Ammon's horn (tissue), 1 donor: Measurements from ENCODE around the gene UGT1A6.
"Not testable (repeated sequence)": the region's sequence is repeated elsewhere in the genome, so short reads cannot be mapped to it uniquely, and the experiment has no call there.

Experiments
- DNase-seq: peaks from one replicate; pipeline ENCODE4 v3.0.0-alpha.2; 2016; ENCODE audit warnings: low spot score

Gene UGT1A6

DNA sequence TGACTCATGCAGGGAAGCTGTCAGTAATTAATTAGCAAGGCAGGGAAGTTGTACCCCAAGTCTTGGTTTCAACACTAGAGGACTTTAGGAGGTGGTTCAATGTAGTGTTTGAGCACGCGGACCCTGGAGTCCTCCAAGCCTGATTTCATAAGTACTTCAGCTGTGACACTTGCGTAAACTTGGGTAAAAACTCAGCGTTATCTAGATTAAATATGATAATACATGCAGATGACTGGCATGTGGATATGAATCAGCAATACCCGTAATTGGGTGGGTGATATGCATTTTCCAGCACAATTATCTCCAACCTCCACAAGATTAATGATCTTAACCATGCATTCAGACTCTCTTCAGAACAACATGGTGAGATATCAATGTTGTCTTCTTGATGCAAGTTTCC lies 5.8 kb upstream of the UGT1A6 start:
- no peak for DNase-seq

GRCh38 chr2:233688341-233688740 lies 4.3 kb upstream of the UGT1A6 start:
- DNase-seq = no peak

DNA sequence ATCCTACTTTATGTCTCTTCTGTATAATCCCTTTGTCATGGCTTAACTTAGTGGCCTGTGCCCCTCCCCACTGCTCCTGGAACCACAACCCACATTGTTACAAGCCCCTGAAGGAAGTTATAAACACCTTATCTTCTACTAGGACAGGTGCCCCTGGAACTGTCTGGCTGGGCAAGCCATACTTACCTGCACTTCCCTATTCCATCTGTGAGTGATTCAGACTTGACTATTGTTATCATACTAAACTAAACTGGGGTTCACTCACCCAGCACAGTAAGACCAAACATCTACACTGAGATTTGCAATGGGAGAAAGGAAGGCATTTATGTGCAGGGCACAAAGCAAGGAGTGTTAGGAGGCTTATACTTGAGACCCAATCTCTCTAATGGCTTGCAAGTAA lies 3.7 kb upstream of the UGT1A6 start:
- DNase-seq = no peak

DNA sequence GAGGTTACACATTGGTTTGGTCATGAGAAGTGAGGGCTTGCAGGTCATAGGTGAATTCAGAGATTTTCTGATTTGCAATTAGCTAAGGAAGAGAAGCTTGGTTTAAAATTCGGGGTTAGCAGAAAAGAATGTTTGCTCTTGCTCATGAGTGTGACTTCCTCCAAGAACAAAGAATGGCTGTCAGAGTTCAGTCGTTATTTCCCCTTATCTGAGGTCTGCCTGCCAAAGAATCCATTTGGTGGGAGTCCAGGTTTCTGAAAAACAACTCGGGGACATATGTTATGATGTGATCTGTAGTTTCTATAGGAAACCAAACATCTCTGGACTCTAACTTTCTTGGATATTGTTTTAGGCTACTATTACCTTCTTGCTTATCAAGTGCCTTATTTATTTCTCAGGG lies 3.2 kb upstream of the UGT1A6 start:
- no peak for DNase-seq

GRCh38 chr2:233690444-233690843 lies 2.2 kb upstream of the UGT1A6 start:
- no peak for DNase-seq

DNA sequence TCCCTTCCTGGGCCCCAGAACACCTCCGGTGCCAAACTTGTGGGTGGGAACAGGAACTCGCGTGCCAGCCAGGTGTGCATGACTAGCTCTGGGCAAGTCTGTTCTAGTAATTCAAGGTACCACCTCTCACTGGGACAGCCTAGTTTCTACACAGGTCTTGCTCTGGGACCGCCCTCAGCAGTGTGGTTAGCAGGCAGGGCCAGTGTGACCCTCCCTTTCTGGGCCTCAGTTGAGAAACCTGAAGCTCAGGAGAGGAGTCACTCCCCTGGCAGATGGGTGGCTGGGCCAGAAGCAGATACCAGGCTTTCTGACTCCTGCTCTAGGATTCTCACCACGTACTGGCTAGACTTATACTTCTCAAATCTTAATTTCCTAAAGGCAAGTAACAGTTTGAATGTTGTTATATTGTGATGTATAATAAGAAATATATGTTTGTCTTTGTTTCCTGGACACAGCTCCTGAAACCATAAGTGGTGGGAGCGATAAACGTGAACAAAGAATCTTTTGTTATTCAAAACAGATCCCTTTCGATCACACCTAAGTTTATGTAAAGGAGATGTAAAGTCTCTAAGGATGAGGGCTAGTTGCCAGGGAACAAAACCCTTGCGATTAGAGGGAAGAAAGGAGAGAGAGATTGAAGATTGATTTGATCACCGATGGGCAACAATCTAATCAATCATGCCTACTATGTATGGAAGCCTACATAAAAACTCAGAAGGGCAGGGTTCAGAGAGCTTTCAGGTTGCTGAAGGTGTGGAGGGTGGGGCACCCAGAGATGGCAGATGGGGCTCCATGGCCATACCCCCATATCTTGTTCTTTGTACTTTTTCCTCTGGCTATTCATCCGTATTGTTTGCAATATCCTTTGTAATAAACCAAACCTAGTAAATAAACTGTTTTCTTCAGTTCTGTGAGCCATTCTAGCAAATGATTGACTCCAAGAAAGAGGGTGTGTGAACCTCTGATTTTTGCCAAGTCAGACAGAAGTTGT lies 952 bp upstream of the UGT1A6 start:
- no peak for DNase-seq

DNA sequence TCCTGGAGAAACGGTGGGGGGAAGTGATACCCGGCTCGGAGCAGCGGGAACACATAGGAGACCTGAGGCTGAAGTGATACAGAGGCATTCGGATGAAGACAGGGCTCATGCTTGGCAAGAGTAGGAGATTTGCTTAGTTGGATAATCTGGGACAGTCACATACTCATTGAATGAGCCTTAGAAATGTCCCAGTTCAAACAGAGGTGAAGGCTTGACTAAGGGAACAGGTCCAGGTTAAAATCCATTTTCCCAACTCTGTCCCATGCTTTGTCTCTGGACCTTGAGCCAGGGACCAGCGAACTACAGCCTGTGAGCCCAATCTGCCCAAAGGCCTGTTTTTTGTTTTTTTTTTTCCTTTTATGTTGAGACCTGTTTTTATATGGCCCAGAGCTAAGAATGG lies 1.3 kb downstream of the UGT1A6 start:
- no peak for DNase-seq

- no peak for DNase-seq
Measured at GRCh38 chr2:233698740-233699139, 6.0 kb downstream of the UGT1A6 start.

DNA sequence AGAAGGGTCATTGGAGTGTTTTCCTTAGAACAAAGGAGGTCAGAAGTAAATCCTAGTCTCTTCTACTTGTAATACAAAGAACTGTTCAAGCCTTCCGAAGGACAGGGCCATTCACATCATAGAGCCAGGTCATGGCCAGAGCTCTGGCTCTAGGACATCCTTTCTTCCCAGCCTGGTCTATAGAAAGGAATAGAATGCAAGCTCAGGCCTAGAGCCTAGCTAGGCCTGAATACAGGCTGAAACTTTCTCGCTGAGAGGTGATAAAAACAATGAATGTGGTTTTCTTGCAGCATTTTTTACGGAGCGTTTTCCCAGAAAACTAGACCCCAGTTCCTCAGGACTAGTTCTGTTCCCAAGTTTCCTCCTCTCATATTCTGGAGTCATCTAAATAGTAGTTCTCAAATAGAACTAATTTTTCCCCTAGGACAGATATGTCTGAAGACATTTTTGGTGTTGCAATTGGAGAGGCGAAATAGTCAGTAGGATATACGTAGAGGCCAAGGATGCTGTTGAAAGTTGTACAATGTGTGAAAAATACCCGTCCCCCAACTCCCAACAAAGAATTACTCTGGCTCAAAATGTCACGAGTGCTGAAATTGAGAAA lies 6.8 kb downstream of the UGT1A6 start:
- no peak for DNase-seq

DNA sequence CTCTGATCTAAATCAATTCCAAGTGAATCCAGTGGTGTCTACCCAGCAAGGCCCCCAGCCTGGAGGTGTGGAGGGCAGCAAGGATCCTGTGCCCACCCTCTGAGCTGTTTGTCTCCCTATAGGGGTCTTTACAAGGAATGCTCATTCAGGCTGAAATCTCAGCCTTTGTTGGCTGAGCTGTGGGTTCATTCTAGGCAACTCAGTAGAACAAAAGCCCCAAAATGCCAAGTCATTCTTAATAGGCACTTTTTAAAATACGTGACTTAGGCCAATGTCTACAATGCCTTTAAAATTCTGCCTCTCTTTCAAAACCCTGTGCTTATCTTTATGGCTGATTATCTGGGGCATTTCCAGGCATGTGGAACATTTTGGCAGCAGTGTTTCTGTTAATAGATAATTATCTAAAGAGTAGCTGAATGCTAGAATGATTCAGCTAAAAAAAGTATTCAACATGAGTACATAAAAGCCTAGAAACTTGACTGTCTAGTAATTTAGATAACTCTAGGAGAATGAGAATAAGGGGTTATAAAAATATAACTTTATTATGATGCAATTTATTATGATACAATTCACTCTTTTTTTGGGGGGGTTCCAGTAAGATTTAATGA lies 7.4 kb downstream of the UGT1A6 start:
- DNase-seq = peak; percentile 16

DNA sequence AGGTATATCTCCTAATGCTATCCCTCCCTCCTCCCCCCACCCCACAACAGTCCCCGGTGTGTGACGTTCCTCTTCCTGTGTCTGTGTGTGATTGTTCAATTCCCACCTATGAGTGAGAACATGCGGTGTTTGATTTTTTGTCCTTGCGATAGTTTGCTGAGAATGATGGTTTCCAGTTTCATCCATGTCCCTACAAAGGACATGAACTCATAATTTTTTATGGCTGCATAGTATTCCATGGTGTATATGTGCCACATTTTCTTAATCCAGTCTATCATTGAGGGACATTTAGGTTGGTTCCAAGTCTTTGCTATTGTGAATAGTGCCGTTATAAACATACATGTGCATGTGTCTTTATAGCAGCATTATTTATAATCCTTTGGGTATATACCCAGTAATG lies 8.2 kb downstream of the UGT1A6 start:
- not testable (repeated sequence) for DNase-seq

DNA sequence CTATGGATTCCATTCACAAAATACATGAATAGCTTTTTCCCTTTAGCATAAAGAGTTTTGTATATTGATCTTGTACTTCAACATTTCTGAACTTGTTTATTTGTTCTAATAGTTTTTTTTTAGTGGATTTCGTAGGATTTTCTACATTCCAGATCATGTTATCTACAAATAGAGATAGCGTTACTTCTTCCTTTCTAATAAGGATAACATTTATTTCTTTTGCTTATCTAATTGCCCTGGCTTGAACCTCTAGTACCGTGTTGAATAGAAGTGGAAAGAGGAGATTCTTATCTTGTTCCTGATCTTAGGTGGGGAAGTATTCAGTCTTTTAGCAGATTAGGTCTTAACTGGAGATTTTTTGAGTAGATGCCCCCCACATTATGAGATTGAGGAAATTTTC lies 9.5 kb downstream of the UGT1A6 start:
- no peak for DNase-seq

DNA sequence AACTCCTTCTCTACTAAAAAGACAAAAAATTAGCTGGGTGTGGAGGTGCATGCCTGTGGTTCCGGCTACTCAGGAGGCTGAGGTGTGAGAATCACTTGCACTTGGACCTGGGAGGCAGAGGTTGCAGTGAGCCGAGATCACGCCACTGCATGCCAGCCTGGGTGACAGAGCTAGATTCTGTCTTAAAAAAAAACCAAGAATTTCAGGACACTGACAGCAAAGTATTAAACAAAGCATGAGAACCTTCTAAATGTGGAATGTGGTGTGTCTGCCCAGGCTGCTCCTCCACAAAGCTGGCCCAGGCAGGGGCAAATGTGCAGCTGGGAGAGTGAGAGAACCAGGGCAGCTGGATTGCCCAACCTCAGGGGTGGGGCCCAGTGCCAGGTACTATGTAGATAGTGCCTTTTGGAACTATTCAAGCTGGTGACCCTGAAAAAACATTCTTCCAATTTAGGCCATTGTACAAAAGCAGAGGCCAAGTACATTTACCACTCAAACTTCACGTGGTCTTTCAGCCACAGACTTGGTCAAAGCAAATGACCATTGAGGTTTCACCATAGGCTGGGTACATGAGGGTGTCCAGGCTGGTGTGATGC lies 13.3 kb downstream of the UGT1A6 start:
- no peak for DNase-seq

- DNase-seq = no peak
Measured at GRCh38 chr2:233706720-233707119, 14.0 kb downstream of the UGT1A6 start.

DNA sequence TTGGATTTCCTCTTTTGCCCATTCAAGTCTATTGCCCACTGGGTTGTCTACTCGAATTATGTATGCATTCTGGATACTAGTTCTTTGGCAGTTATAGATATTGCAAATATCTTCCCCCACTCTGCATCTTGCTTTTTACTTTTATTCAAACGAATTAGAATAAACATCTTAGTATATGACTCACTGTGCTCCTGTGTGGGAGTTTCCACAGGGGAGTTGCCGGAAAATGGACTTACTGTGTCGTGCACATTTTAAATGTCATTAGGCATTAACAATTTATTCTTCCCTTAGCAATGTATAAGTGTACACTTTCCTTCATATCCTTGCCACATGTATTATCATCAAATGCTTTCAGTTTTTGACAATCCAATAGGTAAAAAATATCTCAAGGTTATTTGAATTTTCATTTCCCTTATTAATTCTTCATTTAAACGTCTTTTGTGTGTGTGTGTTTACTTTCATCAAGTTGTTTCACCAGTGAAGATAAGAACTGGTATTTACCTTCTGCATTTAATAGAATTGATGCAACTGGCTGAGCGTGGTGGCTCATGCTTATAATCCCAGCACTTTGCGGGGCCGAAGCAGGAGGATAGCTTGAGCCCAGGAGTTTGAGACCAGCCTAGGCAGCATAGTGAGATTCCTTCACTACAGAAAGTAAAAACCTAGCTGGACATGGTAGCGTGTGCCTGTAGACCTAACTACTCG lies 15.4 kb downstream of the UGT1A6 start:
- DNase-seq = no peak

DNA sequence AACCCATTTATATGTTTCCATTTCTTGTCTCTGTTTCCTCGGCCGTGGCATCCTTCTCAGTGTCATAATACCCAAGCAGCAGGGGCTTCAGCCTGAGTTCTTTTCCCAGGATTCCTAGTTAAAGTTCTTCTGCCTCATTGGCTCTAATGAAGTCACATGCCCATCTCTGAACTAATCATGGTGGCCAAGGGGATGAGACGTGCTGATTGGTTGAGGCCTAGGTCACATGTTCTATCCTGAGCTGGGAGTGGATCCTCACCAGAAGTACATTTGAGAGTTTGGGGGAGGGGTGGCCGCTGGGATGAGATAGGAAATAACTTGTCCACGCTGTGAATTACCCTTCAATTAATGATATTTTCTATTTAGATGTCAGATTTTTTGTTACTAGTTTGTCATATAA lies 16.3 kb downstream of the UGT1A6 start:
- no peak for DNase-seq

DNA sequence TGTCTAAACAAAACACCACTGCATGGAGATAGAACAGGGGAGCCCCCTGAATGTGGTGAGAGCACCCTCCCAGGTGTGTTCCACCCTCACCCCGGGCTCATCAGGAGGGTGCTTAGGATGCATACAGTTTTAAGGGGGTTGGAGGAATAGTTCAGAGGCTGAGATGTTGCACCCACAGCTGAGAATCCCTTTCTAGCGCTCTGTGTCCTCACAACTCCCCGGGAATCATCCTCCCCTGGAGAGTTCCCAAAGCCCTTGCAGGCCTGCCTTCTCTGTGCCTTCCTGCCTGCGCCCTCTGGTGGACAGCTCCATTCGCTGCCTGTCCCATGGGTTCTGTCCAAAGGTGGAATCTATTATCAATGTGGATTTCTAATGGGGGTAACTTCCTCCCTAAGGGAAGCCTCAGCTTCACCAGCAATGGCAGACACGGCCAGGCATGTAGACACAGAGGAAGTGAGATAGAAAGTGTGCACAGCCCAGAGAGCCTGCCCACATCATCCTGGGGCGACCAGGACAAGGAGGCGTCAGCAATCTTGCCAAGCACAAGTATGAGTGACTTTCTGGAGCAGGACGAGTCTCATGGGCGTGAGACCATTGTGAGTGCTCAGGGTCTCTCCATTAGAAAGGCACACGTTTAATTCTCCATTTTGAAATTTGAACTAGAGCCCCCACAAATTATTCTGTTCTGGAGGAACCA lies 18.8 kb downstream of the UGT1A6 start:
- peak; percentile 76 for DNase-seq

GRCh38 chr2:233712611-233713261 lies 20.0 kb downstream of the UGT1A6 start, which contains the start of gene UGT1A5:
UGT1A5 (plus strand) TSS chr2:233712907; CDS start chr2:233712992, 85 bp downstream.
- no peak for DNase-seq

DNA sequence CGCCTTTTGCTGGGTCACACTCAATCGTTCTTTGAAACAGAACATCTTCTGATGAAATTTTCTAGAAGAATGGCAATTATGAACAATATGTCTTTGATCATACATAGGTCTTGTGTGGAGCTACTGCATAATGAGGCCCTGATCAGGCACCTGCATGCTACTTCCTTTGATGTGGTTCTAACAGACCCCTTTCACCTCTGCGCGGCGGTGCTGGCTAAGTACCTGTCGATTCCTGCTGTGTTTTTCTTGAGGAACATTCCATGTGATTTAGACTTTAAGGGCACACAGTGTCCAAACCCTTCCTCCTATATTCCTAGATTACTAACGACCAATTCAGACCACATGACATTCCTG lies 20.5 kb downstream of the UGT1A6 start:
- DNase-seq = no peak

DNA sequence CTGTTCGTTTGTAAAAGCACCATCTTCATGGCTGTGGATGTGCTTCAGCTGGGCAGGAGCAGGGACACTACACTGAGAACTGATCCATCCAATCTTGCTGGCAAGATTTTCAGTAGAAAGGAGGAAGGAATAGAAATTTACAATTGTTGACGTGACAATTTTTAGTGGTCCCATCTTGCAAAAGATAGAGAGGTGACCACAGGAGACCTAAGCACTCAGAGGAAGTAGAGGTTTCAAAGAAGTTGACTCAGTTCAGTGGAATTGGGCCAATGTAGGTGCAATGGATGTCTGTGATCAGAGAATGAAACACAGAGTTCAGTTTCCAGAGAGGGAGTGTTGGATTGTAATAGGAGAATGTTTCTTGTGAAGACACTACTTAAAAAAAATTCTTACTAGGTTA lies 21.4 kb downstream of the UGT1A6 start:
- DNase-seq = no peak

- no peak for DNase-seq
Measured at GRCh38 chr2:233718552-233718951, 25.9 kb downstream of the UGT1A6 start, which contains the start of gene UGT1A4. UGT1A4 (plus strand) TSS chr2:233718736; CDS start chr2:233718821, 85 bp downstream.
